OCI-LY7 (cell line): ENCODE results near the gene C1orf35.

ENCODE experiments used
- EZH2phosphoT487 ChIP-seq: fragments of 200-600 bp; sonication (generic); IDR thresholded peaks from 2 replicates; pipeline ENCODE4 v1.6.1; 2018; ENCODE audit warnings: low read depth, borderline replicate concordance, mild to moderate bottlenecking, mixed run types, antibody characterized with exemption, low read length, moderate library complexity, mixed read lengths
- TF ChIP-seq, protein P1 (sequence below): fragments of 200-600 bp; sonication (generic); conservative IDR thresholded peaks from 2 replicates; pipeline ENCODE4 v1.5.1; 2014; ENCODE audit warnings: mild to moderate bottlenecking, antibody characterized with exemption, low read length, moderate library complexity, mixed read lengths

DNA sequence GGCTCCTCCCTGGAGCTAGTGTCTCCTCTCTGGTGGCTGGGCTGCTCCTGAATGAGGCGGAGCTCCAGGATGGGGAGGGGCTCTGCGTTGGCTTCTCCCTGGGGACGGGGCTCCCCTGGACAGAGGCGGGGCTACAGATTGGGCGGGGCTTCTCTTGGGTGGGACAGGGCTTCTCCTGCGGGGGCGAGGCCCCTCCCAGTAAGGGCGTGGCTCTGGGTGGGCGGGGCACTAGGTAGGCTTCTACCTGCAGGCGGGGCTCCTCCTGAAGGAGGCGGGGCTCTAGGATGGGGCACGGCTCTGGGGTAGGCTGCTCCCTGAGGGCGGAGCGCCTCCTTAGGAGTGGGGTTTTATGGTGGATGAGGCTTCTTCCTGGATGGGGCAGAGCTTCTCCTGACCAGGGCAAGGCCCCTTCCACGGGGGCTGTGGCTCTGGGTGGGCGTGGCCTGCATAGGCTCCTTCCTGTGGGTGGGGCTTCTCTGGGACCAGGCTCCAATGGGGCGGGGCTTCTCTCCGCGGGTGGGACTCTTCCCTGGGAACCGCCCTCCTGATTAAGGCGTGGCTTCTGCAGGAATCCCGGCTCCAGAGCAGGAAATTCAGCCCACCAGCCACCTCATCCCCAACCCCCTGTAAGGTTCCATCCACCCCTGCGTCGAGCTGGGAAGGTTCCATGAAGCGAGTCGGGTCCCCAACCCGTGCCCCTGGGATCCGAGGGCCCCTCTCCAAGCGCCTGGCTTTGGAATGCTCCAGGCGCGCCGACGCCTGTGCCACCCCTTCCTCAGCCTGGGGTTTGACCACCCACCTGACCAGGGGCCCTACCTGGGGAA, 43.3 kb downstream of the C1orf35 start:
- TF ChIP-seq, protein P1, sequence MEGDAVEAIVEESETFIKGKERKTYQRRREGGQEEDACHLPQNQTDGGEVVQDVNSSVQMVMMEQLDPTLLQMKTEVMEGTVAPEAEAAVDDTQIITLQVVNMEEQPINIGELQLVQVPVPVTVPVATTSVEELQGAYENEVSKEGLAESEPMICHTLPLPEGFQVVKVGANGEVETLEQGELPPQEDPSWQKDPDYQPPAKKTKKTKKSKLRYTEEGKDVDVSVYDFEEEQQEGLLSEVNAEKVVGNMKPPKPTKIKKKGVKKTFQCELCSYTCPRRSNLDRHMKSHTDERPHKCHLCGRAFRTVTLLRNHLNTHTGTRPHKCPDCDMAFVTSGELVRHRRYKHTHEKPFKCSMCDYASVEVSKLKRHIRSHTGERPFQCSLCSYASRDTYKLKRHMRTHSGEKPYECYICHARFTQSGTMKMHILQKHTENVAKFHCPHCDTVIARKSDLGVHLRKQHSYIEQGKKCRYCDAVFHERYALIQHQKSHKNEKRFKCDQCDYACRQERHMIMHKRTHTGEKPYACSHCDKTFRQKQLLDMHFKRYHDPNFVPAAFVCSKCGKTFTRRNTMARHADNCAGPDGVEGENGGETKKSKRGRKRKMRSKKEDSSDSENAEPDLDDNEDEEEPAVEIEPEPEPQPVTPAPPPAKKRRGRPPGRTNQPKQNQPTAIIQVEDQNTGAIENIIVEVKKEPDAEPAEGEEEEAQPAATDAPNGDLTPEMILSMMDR: no peak
- no peak for TF ChIP-seq EZH2phosphoT487
